CD4-positive, alpha-beta T cell (primary cell): ENCODE results near the gene DCST2. TPM values are rescaled to one million over a fixed set of nuclear protein-coding genes. Genes with fewer than 3 reads are reported as not detected.
"Not testable (repeated sequence)": the region's sequence is repeated elsewhere in the genome, so short reads cannot be mapped to it uniquely, and the experiment has no call there.

Experiments used
- ATAC-seq: fragments of 200-7000 bp; cut with Tn5 transposase; one replicate; pipeline ENCODE4 v1.10.0; 2022; ENCODE audit warnings: mild to moderate bottlenecking; ENCODE audit not compliant: poor library complexity
- CTCF ChIA-PET: fragments of 350-600 bp; sonication (Branson Sonifier 250); formaldehyde crosslinking; loops from one replicate; lab custom pipeline; 2021; ENCODE audit warnings: antibody characterized with exemption, inconsistent platforms; lab: Charles Lee
- POLR2A ChIA-PET: fragments of 350-600 bp; sonication (Branson Sonifier 250); formaldehyde crosslinking; loops from one replicate; lab custom pipeline; 2021; ENCODE audit warnings: antibody characterized with exemption, inconsistent platforms; lab: Charles Lee
- DNase-seq, 14 experiments: peaks; one replicate each; pipeline ENCODE4 v3.0.0-alpha.2; 2013 to 2020; ENCODE audit warnings: mixed read lengths in 2 of 14
- H3K27ac ChIP-seq, 2 donors: one replicate each; pipeline versions ENCODE4 v1.5.1 to v1.7.0; 2013; ENCODE audit warnings: low read length in 2 of 2, low read depth in 1 of 2, mild to moderate bottlenecking in 1 of 2
- H3K27me3 ChIP-seq, 2 experiments: 1 replicate in 1 of 2; 2 replicates in 1 of 2; pipeline versions ENCODE4 v1.6.1 to v1.7.0; 2013; ENCODE audit warnings: low read length in 2 of 2, control low read depth in 1 of 2, mild to moderate bottlenecking in 1 of 2, moderate library complexity in 1 of 2; ENCODE audit not compliant: insufficient read depth in 2 of 2, control insufficient read depth in 1 of 2
- H3K36me3 ChIP-seq: one replicate; pipeline ENCODE4 v1.6.1; 2013; ENCODE audit warnings: low read length, control low read depth; ENCODE audit not compliant: insufficient read depth
- H3K4me1 ChIP-seq: one replicate; pipeline ENCODE4 v1.6.1; 2013; ENCODE audit warnings: low read length, control low read depth; ENCODE audit not compliant: insufficient read depth
- H3K4me3 ChIP-seq: one replicate; pipeline ENCODE4 v1.5.1; 2013; ENCODE audit warnings: mild to moderate bottlenecking, low read length, moderate library complexity
- H3K9me3 ChIP-seq, 2 experiments: 1 replicate in 1 of 2; 2 replicates in 1 of 2; pipeline versions ENCODE4 v1.6.1 to v1.7.0; 2013; ENCODE audit warnings: low read length in 2 of 2, mild to moderate bottlenecking in 2 of 2, control low read depth in 1 of 2, moderate library complexity in 1 of 2; ENCODE audit not compliant: control insufficient read depth in 1 of 2, insufficient read depth in 1 of 2
- H3K27ac Mint-ChIP-seq: one replicate; pipeline ENCODE4 v1.8.0; 2020; ENCODE audit warnings: mixed read lengths
- H3K27me3 Mint-ChIP-seq: one replicate; pipeline ENCODE4 v1.8.0; 2021; ENCODE audit warnings: mixed read lengths
- H3K36me3 Mint-ChIP-seq: one replicate; pipeline ENCODE4 v1.8.0; 2021; ENCODE audit warnings: low read depth, mixed read lengths
- H3K4me1 Mint-ChIP-seq: one replicate; pipeline ENCODE4 v1.8.0; 2021; ENCODE audit warnings: low read depth, mixed read lengths
- H3K4me3 Mint-ChIP-seq: one replicate; pipeline ENCODE4 v1.8.0; 2020; ENCODE audit warnings: mild to moderate bottlenecking, mixed read lengths
- H3K9me3 Mint-ChIP-seq: one replicate; pipeline ENCODE4 v1.8.0; 2020; ENCODE audit warnings: mixed read lengths
- CTCF ChIP-seq: fragments of 200-600 bp; IDR thresholded peaks from one replicate; pipeline ENCODE4 v1.8.0; 2022; ENCODE audit warnings: antibody characterized with exemption, mild to moderate bottlenecking
- intact Hi-C, 2 experiments: fragments of 100-400 bp; cut with DNase I in 1 of 2; cut with micrococcal nuclease in 1 of 2; formaldehyde crosslinking; loops; one replicate each; pipeline versions ENCODE4 v1.15.1 to v1.9.0; 2023 to 2025; cut with DNase I, micrococcal nuclease
- total RNA-seq, 174 experiments: library from RNA in 2 of 174; stranded (reverse) in 2 of 174; gene quantifications; one replicate each; pipeline ENCODE4 v1.2.3 and lab custom pipeline; 2021 to 2026

DCST2 gene
- total RNA-seq, 2 experiments from 2014 or later = 1.4 to 2.2 TPM

GRCh38 chr1:154978360-154978759, 55.2 kb downstream of the DCST2 start:
- no peaks in the 10 kb centered on the region for H3K9me3 ChIP-seq
- no peak overlapping the region for H3K4me3 ChIP-seq
- ATAC-seq (no peak), DNase-seq (no peak)
- CTCF ChIA-PET = interaction anchor here (0.9 to 10.7 kb wide), 3 partner anchors 17 to 39 kb away, joined by 3 to 71 read pairs (median 4); partner anchors contain the start of gene PYGO2
- H3K4me1 ChIP-seq = peaks cover 20% of the 10 kb centered on the region
- no peaks in the 10 kb centered on the region for H3K9me3 Mint-ChIP-seq
- intact Hi-C loops = loop anchor here in 1 of 2 experiments (1.0 kb wide), 1 partner anchor 11 kb away; no protein-coding TSS in a partner anchor
- no peak overlapping the region for H3K27ac ChIP-seq
- no peaks in the 10 kb centered on the region for H3K27me3 ChIP-seq
- H3K27ac Mint-ChIP-seq = no peak overlapping the region
- no peak for TF ChIP-seq CTCF
- H3K4me3 Mint-ChIP-seq = no peak overlapping the region
- H3K36me3 ChIP-seq = no peaks in the 10 kb centered on the region
- no peaks in the 10 kb centered on the region for H3K4me1 Mint-ChIP-seq
- POLR2A ChIA-PET = no interaction called here
- no peaks in the 10 kb centered on the region for H3K27me3 Mint-ChIP-seq
- no peaks in the 10 kb centered on the region for H3K36me3 Mint-ChIP-seq

- H3K36me3 ChIP-seq, H3K4me3 ChIP-seq, H3K36me3 Mint-ChIP-seq, H3K9me3 Mint-ChIP-seq, H3K4me1 Mint-ChIP-seq, POLR2A ChIA-PET, ATAC-seq, H3K27me3 Mint-ChIP-seq, H3K27ac Mint-ChIP-seq, H3K9me3 ChIP-seq, H3K27ac ChIP-seq, H3K4me3 Mint-ChIP-seq, DNase-seq, H3K27me3 ChIP-seq: not testable (repeated sequence)
- intact Hi-C loops = loop anchor here in 1 of 2 experiments (1.0 to 2.0 kb wide), 2 partner anchors 12 to 21 kb away; no protein-coding TSS in a partner anchor
- CTCF ChIA-PET = interaction anchor here (1.1 to 10.7 kb wide), 3 partner anchors 37 to 107 kb away, joined by 3 to 71 read pairs (median 4); no protein-coding TSS in a partner anchor
- H3K4me1 ChIP-seq = peaks cover 24% of the 10 kb centered on the region
Observed at GRCh38 chr1:154977762-154978161, 55.8 kb downstream of the DCST2 start.

- no peak for TF ChIP-seq CTCF
- POLR2A ChIA-PET = interaction anchor here (0.9 to 5.6 kb wide), 13 partner anchors 8 to 41 kb away, joined by 3 to 46 read pairs (median 16); partner anchors contain the start of genes FLAD1, PBXIP1, PMVK and PYGO2
- intact Hi-C loops = loop anchor here (2.0 kb wide), 2 partner anchors 23 to 39 kb away; partner anchors contain the start of gene PMVK (in 1 of the 2)
- peak overlapping the region; percentile 94 to 99 for H3K27ac ChIP-seq
- H3K27ac Mint-ChIP-seq = no peak overlapping the region
- peaks cover 7% of the 10 kb centered on the region for H3K36me3 Mint-ChIP-seq
- no peaks in the 10 kb centered on the region for H3K9me3 Mint-ChIP-seq
- DNase-seq = peak in 10 of 14 experiments; percentile 25 to 74 (median 43)
- no peaks in the 10 kb centered on the region for H3K27me3 Mint-ChIP-seq
- H3K27me3 ChIP-seq = no peaks in the 10 kb centered on the region
- H3K9me3 ChIP-seq = no peaks in the 10 kb centered on the region
- no peak overlapping the region for H3K4me3 Mint-ChIP-seq
- ATAC-seq = no peak
- CTCF ChIA-PET = interaction anchor here (3.0 to 10.7 kb wide), 4 partner anchors 13 to 41 kb away, joined by 15 to 71 read pairs (median 32); partner anchors contain the start of genes PBXIP1 and PYGO2
- peaks cover 22% of the 10 kb centered on the region for H3K4me1 Mint-ChIP-seq
- peak overlapping the region; percentile 81 for H3K4me3 ChIP-seq
- peaks cover 8% of the 10 kb centered on the region for H3K36me3 ChIP-seq
- H3K4me1 ChIP-seq = peaks cover 40% of the 10 kb centered on the region
Observed at GRCh38 chr1:154975409-154976059, 58.0 kb downstream of the DCST2 start.
